CD4-positive, alpha-beta T cell treated with Interleukin-6 at 100 ng/mL for 8 hours (primary cell): Measurements from ENCODE around the gene DPP6.

ENCODE experiments used
- DNase-seq: peaks from one replicate; pipeline ENCODE4 v3.0.0-alpha.2; 2020; ENCODE audit warnings: mixed read lengths, low spot score

The DPP6 gene

DNA sequence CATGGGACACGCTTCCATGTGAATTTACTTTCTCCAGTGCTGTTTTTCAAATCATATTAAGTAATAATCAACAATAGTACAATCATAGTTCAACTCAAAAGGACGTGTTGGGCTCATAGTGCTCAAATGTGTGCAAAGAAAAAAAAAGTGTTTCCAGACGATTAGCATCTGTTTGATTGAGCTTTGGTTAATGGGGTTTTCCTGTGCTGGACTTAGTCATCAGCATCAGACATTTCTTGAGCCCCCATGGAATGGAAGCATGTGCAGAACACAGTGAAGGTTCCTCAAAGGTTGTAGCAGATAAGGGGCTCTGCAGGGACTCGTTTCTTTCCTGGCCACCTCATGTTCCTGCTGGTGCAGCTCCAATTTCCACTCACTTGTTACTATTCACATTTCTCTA is 716.8 kb downstream of the DPP6 start:
- no peak for DNase-seq

DNA sequence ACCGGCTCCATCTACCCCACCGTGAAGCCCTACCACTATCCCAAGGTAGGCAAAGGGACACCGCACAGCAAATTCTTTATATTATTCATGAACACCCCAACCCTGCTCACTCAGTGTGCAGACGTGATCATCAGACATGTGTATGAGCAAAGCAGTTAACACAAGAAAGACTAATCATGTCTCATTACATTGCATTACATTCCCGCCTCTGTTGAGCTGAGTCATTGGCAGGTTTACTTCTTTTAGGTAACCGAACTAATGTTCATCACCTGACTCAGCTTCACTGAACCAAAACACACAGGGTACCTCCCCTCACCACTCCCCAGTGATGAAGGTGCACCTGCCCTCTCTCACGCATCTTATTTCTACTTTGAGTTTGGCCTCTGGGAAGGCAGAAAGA is 717.3 kb downstream of the DPP6 start:
- no peak for DNase-seq

DNA sequence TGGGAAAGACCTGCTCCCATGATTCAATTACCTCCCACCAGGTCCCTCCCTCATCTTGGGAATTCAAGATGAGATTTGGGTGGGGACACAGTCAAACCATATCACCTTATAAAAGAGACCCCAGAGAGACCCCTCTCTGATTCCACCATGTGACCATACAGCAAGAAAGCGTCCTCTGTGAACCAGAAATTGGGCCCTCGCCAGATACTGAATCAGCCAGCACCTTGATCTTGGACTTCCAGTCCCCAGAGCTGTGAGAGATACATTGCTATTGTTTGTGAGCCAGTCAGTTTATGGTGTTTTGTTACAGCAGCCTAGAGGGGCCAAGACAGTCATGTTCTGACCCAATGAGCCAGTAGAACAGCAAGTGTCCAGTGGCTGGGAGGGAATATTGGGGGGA is 718.2 kb downstream of the DPP6 start:
- DNase-seq = no peak

DNA sequence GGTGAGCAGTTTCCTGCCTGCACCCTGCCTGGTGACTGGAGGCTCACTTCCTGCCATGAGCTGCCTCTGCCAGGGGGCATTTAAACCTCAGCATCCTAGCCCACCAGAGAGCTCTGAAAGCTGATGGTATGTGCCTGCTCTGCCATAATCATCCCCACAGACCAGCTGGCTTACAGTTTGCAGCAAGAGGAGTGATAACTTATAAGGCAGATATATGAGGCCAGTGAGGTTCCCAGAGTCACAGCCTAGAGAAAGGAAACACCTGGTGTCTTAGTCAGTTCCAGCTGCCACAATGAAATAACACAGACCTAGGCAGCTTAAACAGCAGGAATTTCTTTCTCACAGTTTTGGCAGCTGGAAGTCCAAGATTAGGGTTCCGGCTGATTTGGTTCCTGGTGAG is 718.8 kb downstream of the DPP6 start:
- DNase-seq = no peak

DNA sequence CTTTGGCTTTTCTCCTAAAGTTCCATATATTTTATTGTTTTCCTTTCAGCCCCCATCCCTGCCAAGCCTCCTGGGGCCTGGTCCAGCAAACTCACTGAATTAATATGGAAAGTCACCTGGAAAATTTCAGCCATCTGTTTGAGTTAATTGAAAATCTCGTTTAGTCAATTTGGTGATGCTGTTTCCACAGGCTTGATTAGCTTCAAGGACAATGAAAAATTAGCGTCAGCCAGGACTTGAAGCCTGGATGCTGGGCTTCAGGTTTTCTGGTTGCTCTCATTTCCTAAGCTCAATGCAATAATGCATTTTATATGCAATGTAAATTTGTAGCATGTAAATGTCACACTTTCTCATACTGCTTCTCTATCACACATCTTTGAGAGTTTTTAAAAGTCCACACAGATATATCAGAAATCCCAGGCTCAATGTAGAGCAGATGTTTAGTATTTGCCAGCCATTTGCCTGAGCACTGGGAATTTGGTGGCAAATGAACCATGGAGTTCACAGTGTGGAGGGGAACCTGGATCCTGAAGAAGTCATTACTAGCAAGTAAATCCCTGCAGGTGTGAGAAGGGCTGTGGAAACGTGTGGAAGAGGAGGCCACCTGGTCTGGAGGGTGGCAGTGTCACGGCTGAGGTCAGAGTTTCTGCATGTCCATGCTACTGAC is 722.2 kb downstream of the DPP6 start:
- DNase-seq = no peak

DNA sequence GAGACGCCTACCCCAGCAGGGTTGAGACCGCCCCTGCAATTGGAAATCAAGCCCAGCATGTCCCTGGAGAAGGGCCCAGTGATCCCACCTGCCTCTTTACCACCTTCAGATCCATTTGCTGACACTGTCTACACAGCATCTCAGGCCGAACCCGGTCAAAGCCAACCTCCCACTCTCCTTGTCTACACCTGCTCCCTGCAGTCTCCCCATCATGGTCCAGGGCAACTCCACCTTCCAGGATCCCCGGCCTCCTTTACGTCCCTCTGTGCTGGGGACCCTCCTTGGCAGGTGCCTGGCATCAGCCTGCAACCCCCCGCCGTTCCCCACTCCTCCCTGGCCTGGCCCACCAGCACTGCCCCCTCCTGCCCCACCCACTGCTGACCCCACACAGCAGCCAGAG is 723.5 kb downstream of the DPP6 start:
- DNase-seq = no peak

DNA sequence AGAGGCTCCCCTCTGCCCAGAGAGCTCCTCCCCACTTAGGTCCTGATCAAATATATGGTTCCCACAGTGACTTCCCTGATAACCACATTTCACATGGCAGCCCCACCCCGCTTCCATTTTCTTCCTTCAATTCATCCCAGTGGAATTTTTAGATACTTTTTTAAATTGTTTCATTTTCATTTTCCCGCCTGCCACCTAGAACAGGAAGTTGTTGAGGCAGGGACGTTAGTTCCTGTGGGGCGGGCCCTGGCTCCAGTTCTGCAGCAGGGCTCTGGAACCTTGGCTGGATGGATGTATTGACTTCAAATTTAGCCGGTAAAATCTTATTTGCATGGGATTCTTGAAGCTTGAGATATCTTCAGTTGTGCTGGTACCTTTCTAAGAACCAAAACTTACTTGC is 724.2 kb downstream of the DPP6 start:
- no peak for DNase-seq

DNA sequence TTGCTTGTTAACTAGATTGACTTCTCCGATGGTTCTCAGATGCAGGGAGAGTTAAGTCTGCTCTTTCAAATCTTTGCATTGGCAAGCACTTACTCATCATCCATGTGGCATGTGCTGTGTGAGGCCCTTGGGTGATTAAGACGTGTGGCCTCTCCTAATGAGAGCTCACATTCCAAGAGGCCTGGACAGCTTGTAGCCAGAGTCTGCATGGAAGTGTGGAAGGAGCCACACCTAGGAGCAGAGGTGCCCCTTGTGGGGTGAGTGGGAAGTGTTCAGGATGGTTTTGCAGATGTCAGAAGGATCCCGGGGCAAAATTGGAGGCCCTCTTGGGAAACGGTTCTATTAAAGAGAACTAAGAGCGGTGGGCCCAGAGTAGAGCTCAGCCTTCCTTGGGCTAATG is 724.8 kb downstream of the DPP6 start:
- no peak for DNase-seq

DNA sequence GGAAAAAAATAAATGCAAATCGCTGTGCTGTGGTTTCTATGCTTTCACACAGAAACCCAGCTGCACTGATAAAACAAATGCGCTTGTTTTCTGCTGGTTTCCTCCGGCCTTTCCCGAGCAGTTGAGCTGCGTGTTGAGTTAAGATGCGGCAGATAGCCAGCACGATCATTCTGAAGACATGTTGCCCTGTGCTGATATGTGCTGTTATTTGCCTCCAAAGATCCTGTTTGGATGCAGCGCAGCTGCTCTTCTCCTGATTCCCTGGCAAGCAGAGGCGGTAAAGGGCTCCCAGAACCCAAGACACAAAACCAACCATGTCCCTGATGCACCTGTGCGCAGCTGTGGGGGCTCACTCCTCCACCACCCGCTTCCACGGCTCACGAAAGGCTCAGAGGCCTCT is 725.3 kb downstream of the DPP6 start:
- DNase-seq = no peak

DNA sequence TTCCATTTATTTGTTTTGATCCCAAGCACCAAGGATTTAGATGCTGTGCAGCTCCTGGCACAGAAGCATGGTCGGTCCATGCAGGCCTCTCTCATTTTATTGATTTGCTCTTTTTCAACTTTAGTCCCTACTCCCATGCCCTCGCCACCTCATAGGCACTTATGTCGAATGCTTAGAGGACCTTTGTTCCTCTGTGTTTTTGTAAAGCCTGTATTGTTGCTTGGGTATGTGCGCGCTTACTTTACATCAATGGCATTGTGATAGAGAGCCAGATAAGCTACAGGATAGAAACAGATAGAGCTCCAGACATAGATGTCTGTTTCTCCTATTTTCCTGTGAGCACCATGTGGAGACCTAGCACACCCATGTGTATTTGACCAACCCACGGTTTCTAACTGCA is 725.7 kb downstream of the DPP6 start:
- DNase-seq = no peak

DNA sequence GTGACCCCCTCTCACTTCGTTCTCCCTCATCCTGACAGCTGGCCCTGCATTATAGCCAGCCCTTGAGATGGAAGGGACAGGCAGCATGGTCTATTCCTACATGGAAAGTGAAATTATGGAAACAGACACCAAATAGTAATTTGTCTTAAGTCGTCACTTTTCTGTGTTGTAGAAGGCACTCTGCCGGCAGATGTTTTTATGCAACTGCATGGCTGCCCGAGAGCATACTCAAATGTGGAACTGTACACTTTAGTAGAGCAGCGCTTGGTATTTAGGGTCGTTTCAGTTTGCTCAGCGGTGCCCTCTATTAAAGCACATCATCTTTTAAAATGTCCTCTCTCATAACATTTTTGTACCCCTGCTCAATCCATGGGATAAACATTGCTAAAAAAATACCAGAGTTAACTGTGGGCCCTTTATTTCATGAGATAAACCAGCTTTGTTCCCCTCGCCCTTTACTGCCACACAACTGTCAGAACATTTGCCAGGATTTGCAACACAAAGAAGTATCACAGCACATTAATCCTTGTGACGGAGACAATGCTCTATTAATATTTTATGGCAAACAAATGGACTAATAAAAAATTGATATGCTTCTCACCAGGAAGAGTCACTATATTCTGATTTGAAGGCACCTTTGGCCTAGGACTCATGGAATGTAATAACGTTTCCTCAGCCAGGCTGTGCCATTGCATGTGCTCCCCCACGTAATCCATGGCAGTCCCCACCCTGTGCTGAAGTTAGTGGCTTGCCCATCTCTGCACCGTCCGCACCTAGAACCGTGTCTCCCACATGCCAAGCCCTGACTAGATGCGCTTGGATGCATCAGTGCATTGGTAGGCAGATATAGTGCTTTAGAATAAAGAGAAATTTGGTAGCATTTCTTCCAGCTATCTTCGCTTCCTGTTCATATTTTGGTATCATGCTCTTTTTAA is 729.4 kb downstream of the DPP6 start:
- no peak for DNase-seq

DNA sequence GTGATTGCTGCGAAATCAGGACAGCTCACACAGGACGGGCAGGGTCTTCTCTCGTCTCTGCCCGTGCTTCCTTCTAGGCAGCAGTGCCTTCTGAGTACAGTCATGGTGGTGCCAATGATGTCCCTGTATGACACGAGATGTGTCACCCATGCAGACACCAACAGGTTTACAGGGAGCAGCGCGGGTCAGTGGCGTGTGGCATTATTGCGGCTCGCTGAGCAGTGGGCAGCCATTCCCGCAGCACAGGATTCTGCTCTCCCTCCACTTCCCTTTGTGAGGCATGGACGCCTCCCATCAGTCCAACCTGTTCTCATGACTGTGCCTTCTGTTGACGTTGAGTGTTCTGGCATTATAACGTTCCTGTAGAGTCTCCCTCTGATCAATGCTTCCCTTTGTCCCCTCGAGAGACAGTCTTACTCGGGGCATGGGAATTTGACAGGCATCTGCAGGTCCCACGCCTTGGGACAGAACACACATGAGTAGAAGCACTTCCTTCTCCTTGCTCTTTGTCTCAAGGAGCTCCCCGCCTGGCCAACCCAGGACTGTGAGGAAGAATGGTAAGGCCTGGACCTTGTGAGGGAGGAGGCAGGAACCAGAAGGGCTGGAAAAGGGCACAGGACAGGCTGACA is 731.2 kb downstream of the DPP6 start:
- no peak for DNase-seq

DNA sequence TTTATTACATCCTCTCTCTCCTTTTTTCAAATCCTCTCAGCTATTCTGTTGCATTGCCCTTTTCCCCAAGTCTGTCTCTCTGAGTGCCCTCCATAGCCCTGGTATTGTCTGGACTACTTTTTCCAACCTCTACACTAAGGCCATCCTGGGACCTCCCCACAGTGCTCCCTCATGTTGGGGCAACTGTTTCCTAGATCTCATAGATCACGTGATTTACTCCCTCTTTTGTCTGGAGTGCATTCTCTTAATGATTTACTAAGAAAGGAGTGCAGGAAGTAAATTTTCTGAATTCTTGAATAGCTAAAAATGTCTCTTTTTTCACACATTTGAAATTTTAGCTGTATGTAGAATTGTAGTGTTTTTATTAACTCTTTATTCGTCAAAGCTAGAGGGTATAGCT is 733.7 kb downstream of the DPP6 start:
- no peak for DNase-seq

DNA sequence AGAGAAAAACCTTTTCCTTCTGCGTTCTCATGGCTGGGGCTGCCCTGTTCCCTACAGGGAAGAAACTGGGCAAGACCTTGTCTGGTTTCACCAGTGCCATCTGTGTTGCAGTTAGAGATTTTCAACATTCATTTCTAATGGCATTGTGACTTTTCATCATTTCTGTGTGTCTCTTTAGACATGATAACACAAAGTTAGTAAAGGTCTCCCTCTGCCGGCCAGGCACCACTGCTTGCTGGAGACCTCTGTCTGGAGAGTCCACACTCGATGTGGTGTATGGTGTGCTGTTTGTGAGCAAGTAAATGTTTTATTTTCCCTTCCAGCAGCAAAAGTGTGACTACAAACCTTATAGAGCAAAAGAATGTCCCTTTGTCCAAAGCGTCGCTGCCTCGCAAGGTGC is 737.2 kb downstream of the DPP6 start:
- no peak for DNase-seq

DNA sequence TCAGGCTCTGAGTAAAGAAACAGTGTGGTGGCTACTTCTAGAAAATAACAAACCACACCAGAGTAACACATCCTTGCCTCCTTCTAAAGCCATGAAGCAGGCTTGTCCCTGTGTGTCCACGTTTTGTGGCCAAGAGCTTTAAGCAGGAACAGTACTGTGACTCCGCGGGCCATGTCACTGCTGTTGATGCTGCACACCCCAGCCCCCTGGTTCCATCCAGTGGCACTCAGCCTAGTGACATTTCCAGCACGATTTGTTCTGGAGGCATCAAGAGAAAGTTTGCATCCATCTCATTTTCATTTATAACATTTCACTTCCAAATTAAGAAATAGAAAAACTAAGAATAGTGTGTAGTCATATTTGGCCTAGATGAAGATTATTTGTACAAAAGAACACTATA is 739.4 kb downstream of the DPP6 start:
- DNase-seq = no peak

DNA sequence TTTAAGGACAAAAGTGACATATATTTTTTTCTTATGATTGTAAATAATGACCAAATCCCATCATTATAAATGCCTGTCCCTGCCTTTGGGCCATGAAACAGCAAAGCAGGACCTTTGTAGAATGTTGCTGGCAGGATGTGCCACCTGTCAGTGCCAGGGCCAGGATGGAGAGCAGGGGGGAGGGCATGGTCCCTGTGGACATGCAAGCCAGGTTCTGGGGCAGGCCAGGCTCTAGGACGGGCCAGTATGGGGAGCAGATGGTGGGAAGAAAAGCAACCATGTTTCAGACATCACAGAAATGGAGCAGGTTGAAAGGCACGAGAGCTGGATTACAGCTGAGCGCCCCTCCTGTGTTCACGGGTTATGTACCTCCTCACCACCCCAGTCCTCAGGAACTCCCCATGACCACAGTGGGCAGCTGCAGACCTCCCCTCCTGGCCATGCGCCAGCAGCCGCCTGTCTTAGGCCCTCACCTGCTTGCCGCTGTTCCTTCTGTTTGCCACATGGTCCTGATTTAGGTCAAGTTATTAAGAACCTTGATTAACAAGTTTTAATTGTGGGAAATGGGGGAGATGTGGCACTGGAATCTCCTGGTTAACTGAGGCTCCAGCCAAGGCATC is 740.3 kb downstream of the DPP6 start:
- no peak for DNase-seq

DNA sequence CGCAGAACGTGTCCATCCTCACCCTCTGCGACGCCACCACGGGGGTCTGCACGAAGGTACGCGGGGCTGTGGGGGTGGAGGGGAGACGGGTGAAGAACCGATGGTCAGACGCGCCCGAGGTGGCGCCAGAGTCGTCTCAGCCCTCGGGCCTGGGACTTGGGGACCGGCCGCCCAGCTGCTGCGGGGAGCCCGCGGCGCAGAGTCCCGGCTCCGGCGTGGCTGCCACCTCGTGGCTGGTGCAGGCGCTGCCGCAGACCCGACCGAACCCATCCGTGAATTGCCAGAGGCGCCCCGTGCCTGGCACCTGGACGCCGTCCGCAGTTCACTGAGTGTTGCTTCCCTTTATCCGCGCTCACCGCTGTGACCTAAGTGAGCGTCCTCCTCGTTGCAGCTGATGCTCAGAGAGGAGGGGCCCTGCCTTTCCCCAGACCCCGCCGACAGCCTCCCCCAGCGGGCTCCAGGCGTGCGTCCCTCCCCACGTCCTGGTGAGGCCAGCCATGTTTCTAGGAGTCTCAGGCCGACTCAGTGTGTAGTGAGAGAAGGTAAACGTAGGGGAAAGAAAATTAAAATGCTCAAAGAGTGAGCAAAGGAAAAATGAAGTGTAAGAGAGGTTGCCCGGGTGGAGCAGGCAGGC is 742.1 kb downstream of the DPP6 start:
- no peak for DNase-seq

DNA sequence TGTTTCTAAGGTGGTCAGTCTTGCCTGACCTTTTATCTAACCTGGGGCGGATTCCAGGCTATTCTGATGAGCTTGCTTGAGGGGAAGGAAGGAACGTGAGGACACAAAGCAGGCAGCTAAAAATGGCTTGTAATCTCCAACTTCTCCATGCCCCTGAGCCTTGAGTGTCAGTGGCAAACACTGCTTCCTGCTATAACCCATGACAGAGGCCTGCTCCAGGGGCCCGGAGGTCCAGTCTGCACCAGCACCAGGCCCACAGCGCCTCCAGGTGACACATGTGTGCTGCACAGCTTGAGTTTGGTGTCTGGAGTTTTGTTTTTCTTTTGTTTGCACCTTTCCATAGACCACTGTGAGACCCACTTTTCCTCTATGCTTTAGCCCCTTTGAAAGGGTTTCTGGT is 742.8 kb downstream of the DPP6 start:
- no peak for DNase-seq

DNA sequence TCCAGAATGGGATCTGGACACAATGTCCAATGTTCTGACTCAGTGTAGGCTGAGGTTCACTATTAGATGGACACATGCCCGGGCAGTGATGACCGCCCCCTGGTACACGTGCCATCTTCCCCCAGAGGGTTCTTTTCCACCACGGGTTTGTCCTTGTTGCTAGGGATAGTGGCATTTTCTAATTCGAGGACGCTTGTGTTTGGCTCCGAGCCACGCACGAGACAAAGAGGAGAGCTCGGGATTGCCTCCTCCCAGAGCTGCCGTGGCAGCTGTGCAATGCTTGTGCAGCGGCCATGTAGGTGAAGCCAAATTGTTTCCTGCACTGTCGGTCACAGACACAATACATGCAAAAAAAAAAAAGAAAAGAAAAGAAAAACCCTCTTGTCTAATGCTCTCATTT is 743.2 kb downstream of the DPP6 start:
- no peak for DNase-seq

DNA sequence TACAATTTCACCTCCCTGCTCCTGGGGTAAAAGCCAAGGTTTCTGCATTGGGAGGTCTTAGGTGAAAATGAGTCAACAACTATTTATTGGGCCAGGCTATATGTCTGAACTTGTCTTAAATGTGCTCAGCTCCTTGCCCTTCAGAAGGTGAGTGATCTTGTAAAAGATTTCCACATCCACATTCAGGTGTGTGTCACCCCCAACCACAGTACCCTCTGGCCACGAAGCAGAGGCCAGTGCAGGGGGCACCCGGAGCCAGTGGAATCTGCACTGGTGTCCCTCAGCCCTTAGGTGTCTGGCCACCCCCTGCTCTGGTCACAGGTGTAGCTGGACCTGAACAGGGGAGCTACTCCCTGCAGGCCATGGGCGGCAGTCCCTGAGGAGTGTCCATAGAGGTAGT is 752.3 kb downstream of the DPP6 start:
- no peak for DNase-seq

DNA sequence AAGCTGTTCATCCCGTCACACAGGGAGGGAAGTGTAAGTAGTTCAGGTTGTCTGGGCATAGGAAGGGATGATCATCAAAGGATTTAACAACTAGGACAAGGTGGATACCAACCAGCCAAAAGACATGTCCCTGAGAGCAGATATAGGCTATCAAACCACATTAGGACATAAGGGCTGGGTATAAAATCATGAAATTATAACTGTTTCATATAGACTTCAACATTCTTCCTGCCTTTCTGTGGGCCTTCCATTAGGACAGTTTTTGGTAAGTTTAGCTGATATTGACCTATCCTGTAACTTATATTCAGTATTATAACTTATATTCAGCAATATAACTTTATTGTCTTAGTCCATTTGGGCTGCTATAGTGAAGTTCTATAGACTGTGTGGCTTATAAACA is 759.8 kb downstream of the DPP6 start:
- no peak for DNase-seq

DNA sequence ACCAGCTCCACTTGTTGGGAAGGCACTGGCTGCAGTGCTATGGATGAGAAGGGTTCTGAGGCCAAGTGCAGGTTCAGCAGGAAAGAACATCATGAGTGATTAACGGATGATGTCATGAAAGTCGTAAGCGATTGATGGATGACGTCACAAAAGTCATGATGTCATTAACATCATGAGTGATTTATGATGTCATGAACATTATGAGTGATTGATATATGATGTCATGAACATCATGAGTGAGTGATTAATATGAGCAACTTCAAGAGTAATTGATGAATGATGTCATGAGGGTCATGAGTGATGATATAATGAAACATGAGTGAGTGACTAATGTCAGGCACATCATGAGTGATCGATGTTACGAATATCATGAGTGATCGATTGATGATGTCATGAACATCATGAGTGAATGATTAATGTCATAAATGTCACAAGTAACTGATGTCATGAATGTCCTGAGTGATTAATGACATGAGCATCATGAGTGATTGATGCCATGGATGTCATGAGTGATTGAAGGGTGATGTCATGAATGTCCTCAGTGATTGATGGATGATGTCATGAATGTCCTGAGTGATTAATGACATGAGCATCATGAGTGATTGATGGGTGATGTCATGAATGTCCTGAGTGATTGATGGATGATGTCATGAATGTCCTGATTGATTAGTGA is 765.2 kb downstream of the DPP6 start:
- no peak for DNase-seq
